ELF-1 (cell line): Measurements from ENCODE around the gene RNU1-4.
"Not testable (repeated sequence)": the region's sequence is repeated elsewhere in the genome, so short reads cannot be mapped to it uniquely, and the experiment has no call there.

Source experiments
- DNase-seq: peaks from one replicate; pipeline ENCODE4 v3.0.0-alpha.2; 2016; ENCODE audit warnings: low read depth, low spot score

RNU1-4 gene

GRCh38 chr1:16765731-16766605 is 25.7 kb downstream of the RNU1-4 start:
- peak; percentile 76 for DNase-seq

- DNase-seq = not testable (repeated sequence)
Measured at GRCh38 chr1:16766689-16767256, 26.5 kb downstream of the RNU1-4 start.

GRCh38 chr1:16770139-16770759 is 29.9 kb downstream of the RNU1-4 start:
- DNase-seq = not testable (repeated sequence)

- not testable (repeated sequence) for DNase-seq
Measured at GRCh38 chr1:16770896-16771446, 30.7 kb downstream of the RNU1-4 start.

DNA sequence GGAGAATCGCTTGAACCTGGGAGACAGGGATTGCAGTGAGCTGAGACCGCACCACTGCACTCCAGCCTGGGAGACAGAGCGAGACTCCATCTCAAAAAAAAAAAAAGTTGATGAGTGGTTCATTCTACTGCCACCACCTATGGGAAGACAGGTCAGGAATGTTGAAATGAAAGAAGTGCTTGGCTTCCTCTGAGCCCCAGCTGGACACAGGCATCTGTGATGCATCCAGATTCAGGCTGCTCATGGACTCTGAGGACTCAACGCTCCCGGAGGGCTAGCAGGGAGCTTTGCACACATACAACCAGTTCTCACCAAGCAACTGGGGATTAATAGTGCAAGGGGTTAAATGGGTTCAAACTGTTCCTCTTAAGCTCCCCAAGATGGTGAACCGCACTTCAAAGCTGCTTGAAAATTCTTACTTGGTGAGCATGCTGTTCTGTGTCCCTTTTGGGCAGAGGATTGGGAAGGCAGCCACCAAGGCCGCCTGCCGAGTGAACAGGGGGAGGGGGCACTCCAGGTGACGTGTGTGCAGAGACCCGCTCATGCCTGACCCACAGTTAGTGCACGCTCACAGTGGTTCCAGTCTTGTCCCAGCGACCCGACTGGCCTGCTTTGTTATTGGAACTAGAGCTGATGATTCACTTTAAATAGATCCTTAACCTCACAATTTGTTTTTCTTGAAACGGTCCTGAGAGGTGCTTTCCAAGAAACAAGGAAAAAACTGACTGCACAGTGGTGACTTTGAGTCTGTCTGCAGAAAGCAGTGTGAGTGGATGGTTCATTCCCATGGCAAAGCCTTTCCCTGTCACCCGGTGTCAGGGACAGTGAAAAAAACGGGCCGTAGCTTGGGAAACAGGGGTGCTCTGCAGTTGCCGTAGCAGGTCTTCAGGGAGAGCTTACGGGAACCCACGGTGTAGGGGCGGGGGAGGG is 32.2 kb downstream of the RNU1-4 start:
- not testable (repeated sequence) for DNase-seq

DNA sequence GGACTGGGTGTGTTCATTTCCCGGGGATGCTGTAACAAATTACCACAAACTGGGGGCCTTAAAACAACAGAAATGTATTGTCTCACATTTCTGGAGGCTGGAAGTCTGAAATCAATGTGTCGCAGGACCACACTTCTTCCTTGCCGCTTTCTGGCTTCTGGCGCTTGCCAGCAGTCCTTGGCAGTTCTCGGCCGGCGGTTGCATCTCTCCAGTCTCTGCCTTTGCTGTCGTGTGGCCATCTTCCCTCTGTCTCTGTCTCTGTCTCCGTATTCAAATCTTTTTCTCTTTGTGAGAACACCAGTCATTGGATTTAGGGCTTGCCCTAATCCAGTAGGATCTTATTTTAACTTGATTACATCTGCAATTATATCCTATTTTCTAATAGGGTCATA is 32.9 kb downstream of the RNU1-4 start:
- not testable (repeated sequence) for DNase-seq

DNA sequence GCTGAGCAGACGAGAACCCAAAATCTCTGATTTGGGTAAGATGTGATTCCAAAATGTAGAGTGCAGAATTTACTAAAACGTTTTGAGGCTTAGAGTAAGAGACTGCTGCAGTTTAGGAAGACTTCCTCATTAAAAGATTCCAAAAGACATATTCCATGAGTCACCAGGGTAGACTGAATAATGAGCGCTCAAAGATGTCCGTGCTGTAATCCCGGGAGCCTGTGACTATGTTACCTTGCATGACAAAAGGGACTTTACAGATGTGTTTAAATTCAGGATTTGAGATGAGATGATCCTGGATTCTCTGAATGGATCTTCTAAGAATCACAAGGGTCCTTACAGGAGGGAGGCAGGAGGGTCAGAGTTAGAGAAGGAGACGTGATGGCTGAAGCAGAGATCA is 33.4 kb downstream of the RNU1-4 start:
- not testable (repeated sequence) for DNase-seq

DNA sequence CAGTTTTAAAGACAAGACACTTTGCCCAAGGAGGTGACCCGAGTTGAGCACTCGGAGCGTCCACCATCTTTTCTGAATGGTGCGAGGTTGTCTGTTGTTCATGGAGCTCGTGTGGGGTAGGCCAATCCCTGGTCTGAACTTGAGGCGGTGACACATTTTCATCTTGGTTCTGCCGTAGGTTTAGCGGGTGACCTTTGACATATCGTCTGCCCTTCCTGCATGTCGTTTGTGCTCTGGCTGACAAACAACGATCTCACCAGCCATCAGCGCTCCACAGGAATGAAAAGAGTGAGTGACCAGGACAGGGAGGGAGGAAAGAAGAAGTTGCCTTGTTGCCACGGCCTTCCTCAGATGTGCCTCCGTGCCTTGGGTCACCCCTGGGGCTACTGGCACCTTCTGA is 34.5 kb downstream of the RNU1-4 start:
- DNase-seq = not testable (repeated sequence)

- DNase-seq = not testable (repeated sequence)
Measured at GRCh38 chr1:16775290-16775689, 35.0 kb downstream of the RNU1-4 start.

- DNase-seq = not testable (repeated sequence)
Measured at GRCh38 chr1:16776248-16776647, 35.9 kb downstream of the RNU1-4 start.

DNA sequence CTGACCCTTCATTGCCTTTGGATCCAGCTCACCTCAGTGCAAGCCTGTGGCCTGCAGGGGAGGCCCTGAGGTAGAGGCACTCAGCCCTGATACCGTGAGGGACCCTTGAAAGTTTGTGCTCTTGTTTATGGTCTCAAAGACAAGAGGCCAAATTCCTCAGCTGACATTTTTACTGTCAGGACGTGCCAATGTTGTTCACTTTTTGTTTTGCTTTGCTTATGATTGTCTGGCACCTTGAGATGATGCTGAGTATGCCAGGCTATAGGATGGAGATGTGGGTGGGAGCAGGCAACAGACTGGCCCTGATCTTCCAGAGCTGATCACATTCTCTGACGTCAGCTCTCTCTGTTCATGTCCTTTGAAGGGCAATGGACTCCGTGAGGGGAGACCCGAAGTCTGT is 36.5 kb downstream of the RNU1-4 start:
- not testable (repeated sequence) for DNase-seq

- DNase-seq = not testable (repeated sequence)
Measured at GRCh38 chr1:16777821-16778220, 37.5 kb downstream of the RNU1-4 start.

DNA sequence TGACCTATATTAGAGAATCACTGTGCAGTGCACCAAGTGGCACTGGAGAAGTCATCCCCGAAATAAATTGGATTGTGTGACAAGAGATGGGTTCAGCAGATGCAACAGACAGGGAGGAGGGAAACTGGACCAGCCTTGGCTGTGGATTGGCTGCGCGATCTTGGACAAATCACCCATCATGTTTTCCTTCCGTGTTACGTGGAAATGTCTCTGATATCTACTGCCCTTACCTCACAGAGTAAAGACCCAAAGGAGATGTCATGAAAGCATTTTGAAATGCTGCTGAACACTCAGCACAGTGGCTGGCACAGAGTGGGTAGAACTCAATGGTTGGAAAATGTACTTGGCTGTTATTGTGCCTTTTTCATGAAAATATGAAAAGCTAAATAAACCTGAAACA is 39.2 kb downstream of the RNU1-4 start:
- DNase-seq = not testable (repeated sequence)

- DNase-seq = not testable (repeated sequence)
Measured at GRCh38 chr1:16781033-16781432, 40.7 kb downstream of the RNU1-4 start.

GRCh38 chr1:16781625-16782024 is 41.3 kb downstream of the RNU1-4 start:
- DNase-seq = not testable (repeated sequence)

GRCh38 chr1:16784955-16785354 is 44.6 kb downstream of the RNU1-4 start:
- not testable (repeated sequence) for DNase-seq

- not testable (repeated sequence) for DNase-seq
Measured at GRCh38 chr1:16786362-16786761, 46.0 kb downstream of the RNU1-4 start.

DNA sequence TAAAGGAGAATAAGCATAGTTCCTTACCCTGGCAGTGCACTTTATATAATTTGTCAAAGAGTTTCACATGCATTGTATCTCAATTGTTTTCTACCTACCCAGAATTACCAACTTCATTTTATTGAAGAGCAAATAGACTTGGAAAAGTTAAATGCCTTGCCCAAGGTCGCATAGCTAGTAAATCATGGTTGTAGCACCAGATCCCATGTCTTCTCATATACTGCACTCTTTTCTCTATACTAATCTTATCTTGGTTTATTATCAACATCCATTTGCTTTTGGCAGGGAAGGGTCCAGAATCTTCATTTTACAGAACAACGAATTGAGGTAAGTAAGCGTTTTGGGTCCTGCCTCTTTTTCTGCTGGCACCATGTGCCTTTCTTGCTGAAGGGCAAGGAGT is 46.9 kb downstream of the RNU1-4 start:
- not testable (repeated sequence) for DNase-seq

- DNase-seq = not testable (repeated sequence)
Measured at GRCh38 chr1:16787711-16788110, 47.4 kb downstream of the RNU1-4 start.
